ENCODE data around the gene FAM20C.
A peak's percentile ranks its signal among the peaks of the same experiment; 100 is the strongest.
"Not testable (repeated sequence)": the region's sequence is repeated elsewhere in the genome, so short reads cannot be mapped to it uniquely, and the experiment has no call there.

Gene FAM20C

DNA sequence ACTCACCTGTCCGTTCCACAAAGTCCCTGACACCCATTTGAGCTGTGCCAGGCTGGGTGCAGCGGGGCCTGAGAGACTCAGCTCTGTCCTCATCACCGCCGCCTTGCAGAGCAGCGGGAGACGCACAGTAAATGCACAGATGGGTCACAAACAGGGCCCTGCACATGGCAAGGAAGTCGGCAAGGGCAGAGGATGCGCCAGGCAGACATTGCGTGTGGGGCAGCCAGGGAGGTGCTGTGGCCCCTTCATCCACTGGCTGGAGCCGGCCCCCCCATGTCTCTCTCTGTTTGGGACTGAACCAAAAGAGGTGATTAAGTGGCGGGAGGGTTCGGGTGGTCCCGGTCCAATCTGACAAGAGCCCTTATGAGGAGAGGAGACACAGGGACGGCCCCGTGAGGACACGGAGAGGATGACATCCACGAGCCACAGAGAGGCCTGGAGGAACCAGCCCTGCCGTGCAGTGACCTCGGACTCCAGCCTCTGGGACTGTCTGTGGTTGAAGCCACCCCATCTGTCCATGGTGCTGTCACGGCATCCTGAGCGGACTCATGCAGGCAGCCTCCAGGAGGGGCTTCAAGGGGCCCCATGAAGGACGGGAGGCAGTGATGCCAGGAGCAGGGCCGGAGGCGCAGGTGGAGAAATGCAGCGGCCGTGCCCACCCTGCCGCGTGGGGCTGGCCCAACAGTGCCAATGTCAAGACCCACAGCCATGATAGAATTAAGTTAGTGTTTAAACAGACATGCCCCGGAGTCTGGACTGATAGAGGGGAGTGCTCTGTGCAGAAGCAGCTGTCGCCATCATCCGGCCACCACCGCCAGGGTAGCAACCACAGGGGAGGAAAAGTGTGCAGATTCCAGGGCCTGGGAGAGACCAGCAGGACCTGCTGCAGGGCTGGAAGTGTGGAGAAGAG, 69.2 kb downstream of the FAM20C start:
- DNase-seq, result no peak

DNA sequence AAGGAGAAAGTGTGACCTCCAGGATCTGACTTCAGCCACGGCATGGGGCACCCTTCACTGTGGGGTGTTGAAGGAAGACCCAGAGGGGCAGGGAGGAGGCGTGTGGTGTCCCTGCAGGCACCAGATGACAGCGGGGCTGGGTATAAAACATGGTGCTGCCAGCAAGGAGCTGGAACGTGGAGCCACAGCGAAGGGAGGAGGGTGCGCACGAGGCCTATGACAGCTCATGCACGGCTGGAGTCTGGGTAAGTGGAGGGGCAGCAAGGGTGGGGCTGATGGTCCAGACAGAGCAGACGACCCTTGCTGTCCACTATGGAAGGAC, 69.8 kb downstream of the FAM20C start:
- DNase-seq, result no peak

DNA sequence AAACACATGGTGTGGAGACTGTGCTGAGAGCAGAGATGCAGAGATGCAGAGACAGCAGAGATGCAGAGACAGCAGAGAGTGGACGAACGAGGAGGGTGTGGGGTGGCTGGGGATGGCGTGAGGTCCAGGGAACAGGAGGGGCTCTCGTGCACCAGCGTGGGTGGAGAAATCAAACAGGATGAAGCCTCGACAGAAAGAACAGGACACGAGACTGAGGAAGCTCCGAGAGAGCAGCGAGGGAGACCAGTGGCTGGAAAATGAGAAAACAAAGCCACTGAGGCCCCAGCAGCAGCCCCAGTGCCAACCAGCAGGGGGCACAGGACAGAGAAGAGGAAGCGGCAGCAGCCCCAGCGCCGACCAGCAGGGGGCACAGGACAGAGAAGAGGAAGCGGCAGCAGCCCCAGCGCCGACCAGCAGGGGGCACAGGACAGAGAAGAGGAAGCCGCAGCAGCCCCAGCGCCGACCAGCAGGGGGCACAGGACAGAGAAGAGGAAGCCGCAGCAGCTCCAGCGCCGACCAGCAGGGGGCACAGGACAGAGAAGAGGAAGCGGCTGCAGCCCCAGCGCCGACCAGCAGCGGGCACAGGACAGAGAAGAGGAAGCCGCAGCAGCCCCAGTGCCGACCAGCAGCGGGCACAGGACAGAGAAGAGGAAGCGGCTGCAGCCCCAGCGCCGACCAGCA, 70.4 kb downstream of the FAM20C start:
- not testable (repeated sequence) for DNase-seq

DNA sequence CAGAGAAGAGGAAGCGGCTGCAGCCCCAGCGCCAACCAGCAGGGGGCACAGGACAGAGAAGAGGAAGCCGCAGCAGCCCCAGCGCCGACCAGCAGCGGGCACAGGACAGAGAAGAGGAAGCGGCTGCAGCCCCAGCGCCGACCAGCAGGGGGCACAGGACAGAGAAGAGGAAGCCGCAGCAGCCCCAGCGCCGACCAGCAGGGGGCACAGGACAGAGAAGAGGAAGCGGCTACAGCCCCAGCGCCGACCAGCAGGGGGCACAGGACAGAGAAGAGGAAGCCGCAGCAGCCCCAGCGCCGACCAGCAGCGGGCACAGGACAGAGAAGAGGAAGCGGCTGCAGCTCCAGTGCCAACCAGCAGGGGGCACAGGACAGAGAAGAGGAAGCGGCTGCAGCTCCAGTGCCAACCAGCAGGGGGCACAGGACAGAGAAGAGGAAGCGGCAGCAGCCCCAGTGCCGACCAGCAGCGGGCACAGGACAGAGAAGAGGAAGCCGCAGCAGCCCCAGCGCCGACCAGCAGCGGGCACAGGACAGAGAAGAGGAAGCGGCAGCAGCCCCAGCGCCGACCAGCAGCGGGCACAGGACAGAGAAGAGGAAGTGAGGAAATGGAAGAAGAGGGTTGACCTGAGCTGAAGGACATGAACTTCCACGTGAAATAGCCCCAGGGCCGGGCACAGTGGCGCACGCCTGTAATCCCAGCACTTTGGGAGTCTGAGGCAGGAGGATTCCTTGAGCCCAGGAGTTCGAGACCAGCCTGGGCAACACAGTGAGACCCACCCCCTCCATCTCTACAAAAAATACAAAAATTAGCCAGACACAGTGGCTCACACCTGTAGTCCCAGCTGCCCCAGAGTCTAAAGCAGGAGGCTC, 71.3 kb downstream of the FAM20C start:
- not testable (repeated sequence) for DNase-seq

DNA sequence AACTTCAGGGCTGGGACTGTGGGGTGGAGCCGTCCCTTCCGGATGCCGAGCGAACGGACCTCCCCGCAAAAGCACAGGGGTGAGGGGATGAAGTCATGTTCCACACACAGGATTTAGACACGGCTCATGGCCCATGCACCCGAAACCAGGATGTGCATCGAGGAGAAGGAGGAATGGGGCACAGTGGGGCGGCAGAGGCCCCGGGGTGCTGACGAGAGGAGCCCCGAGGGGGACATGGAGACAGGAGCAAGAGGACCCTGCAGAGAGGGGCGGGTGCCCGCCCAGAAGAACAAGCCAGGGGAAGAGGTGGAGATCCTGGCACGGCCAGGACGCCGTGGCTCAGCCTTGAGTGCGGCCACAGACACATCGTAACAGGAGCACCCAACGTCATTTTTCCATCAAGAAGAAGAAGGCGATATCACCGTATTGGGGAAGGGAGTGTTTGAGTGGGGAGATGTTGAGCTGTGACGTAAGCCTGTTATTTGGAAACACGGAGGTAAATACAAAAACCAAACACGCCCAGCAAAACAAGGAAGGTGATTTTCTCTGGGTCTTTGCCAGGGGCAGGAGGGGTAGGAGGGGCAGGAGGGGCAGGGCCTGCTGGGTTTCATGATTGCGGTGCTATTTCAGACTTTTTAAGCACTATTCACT, 72.3 kb downstream of the FAM20C start:
- DNase-seq, result no peak

DNA sequence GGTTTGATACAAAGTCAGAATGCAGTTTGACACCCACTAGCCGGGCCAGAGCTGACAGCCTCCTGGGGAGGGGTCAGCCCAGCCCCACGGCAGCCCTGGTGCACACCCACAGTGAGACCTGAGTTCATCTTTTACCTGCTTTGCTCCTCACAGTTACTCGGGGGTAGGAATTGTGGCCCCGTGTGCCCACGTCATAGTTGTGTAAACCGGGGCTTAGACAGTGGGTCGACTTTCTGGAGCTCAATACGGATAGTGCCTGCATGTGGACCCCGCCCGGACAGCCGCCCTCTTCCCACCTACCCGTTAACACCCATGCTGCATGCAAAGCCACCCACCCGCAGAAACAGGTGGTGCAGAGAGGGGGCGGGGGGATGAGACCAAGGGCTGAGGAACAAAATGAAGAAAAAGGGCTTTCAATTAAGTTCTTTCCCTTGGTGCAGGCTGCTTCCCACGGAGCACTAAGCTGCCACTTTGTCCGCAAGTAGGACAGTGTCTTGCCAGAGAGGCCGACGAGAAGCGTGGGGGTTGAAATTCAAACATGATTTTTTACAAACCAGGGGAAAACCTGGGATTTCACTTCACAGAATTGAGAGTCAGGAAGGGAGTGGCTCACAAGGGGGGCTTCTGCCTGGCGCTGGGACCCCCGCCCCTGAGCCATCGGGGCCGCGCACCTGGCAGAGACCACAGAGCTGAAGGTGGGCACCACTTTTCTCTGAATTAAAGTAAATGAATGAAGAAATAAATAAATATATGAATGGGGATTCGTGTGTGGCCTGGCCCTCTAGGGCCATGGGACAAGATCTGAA, 73.0 kb downstream of the FAM20C start:
- no peak for DNase-seq

DNA sequence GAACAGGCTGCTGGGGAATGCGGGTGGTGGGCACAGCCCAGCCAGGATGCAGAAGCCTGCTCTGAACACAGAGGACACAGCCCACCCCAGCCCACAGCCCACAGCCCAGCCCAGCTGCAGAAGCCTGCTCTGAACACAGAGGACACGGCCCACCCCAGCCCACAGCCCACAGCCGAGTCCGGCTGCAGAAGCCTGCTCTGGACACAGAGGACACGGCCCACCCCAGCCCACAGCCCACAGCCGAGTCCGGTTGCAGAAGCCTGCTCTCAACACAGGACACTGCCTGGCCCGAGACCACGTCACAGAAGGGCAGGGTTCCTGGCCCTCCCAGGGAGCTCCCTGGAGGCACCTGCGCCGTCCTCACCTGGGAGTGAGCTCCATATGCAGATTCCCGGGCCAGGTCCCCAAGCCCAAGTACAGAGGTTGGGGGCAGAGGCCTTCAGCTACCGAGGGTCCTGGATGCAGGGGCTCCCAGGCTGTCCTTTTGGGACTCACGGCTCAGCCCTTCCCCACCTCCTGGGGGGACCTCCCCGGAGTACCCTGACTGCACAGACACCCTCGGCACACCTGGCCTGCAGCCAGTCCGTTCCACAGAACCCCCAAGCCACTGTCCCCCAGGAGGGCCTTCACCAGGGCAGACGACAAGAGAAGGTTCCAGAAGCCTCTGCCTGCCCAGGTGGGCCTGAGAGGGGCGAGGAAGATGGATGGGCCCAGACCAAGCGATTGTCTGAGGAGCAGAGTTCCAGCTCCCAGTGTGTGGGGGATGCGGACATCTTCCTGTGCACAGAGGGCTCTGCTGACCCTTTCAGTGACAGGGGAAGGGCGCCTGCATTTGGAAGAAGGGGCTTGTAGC, 73.9 kb downstream of the FAM20C start:
- no peak for DNase-seq

DNA sequence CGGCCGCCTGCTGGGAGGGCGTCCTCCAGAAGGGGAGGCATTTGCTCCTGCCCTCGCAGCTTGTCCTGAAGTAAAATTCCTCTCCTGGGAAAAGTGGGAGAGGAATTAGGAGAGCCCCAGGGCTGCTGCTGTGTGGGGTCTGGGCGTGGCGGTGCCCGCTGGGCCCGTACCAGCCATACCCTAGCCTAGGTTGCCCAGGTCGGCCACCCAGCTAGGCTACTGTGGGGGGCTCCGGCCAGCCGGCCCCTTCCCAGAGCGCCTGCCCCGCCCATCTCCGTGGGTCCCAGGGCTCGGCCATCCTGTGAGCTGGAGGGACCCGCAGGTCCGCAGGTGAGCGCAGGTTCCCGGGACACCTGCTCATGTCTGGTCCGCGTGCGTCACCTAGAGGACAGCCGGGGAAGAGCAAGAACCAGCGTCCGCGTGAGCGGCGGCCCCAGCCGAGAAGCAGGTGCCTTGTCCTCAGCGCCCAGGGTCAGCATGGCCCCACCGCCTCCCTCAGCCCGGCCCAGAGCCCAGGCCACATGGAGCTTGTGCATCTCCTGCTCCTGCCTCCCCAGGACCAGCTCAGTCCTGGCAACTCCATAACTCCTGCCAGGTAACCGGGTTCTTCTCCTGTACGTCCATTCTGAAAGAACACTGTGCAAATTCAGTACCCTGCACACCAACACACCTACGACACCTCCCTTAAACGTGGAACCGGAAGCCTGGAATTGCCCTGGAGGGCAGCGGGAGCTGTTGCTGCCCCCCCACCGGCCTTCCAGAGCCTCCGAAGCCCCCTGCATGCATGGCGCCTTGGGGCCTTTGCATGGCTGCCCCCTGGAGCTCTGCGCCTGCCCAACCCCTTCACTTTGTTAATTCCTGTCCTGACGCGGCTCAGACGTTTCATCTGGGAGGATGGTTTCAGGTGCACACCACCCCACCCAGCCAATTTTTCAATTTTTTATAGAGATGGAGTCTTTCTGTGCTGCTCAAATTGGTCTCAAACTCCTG, 74.8 kb downstream of the FAM20C start:
- peak; percentile 17 for DNase-seq

DNA sequence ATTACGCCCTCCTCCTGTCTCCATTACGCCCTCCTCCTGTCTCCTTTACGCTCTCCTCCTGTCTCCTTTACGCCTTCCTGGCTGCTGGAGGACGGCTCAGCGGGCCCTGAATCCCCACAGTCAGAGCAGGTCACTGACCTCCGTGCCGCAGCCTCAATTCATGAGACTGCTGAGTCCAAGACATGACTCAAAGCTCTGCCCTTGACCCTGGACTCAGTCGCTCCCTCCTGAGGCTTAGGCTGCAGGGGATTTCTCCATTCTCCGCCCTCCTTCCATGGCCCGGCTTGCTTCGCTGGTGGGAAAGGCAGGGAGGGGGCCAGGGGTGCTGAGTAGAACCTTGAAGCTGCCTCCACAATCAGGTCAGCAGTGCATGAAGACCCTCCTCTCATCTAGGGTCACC, 76.6 kb downstream of the FAM20C start:
- no peak for DNase-seq

DNA sequence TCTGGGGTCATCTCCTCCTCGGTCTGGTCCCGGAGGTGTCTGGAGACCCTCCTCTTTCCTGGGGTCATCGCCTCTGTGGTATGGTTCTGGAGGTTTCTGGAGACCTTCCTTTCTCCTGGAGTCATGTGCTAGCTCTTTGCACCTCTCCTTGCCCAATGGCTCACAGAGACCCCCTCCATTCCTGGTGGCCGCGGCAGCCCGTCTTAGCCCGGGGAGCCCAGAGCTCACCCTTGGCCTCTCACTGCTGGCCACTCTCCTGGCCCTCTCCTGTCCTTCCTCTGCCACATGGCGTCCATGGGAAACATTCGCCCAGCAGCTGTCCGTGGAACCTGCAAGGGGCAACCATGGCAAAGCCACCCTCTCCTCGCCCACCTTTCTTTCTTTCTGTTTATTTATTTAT, 77.3 kb downstream of the FAM20C start:
- DNase-seq, result no peak

DNA sequence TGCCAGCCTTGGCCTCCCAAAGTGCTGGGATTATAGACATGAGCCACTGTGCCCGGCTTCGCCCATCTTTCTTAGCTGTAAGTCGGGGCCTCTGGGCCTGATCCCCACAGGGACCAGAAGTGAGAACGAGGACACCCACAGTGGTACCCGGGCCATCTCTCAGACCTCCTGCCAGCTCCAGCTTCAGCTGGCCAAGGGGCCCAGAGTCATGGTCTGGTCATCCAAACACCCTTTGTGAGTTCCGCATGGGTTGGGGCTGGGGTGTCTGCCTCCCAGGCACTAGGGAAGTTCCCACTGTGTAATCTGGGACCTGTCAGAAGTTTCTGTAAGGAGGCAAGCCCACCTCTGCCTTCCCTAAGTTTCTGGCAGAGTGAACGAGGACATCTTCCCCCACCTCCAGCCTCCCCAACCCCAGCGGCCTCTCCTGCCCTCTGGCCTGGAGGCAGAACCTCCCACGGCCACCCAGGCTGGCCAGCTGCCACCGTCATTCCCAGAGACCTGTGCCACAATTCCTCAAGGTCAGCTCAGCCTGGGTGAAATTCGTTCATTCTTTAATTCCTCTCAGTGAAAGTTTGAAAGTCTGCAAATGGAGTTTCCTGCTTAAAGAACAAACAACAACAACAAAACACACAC, 78.1 kb downstream of the FAM20C start:
- no peak for DNase-seq

DNA sequence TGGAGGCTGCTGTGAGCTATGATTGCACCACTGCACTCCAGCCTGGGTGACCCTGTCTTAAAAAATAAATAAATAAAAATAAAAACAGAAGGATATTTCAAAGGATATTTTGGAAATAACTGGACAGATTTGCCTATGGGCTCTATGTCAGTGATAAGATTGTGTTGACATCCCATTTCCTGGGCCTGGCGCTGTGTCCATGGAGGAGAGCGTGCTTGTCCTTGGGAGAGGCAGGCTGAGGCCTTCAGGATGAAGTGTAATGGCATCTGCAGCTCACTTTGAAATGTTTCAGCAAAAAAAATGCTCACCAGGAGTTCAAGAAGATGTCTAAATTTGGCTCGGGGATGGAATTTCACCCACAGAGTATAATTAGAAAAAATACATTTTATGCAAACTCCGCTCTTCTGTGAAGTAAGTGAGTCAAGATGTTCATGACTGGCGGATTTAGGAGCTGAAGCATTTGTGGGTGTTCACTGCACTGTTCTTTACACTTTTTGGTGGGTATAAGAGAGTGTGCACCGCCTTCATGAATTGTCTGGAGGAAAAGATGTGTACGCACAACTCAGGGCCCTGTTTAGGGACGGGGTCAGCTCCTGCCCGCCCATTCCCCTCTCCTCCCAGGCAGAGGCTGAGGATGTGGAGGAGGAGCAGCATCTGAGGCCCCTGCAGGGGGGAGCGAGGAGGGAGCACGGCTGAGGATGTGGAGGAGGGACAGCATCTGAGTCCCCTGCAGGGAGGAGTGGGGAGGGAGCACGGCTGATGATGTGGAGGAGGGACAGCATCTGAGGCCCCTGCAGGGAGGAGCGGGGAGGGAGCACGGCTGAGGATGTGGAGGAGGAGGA, 79.1 kb downstream of the FAM20C start:
- no peak for DNase-seq

DNA sequence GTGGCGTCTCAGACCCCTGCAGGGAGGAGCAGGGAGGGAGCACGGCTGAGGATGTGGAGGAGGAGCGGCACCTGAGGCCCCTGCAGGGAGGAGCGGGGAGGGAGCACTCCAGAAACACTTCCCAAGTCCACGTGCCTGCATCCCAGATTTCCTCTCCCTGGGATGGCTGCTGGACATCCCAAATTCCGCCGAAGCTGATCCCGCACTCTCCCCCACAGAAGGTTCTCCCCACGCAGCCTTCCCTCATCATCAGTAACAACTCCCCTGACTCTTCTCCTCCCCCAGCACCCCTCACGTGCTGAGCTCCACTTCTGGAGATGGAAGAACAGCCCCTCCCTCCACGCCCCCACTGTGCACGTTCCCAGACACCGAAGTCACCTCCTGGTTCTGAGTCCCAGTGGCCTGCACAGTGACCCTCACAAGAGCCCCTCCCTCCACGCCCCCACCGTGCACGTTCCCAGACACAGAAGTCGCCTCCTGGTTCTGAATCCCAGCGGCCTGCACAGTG, 79.8 kb downstream of the FAM20C start:
- no peak for DNase-seq

DNA sequence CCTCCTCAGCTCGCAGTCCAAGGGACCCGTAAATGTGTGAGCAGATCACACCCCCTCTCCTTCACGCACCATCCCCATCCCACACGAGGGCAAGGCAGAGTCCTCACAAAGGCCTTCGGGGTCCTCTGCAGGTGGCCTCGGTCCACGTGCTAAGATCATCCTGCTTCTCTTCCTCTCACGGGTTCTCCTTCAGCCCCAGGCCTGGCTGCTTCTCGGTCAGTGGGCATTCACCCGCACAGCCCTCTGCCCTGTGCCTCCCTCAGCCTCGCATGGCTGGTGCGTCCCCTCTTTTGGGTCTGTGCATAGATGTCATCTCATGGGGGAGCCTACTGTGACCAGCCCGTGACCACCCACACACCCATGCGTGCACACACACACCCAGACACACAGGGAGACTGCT, 80.3 kb downstream of the FAM20C start:
- DNase-seq, result no peak

DNA sequence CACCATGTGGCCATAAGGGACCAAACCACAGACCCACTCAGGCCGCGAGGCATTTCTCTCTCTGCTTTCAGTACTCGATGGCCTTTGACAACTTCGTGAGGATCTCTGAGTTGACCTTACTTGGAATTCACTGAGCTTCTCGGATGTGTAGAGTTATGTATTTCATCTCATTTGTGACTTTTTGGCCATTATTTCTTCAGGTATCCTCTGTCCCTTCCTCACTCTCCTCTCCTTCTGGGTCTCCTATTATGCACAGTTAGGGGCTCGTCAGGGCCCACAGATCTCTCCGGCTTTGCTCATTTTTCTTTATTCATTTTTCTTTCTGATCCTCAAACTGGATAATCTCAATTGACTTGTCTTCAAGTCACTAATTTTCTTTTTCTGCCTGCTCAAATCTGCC, 81.0 kb downstream of the FAM20C start:
- DNase-seq, result no peak

DNA sequence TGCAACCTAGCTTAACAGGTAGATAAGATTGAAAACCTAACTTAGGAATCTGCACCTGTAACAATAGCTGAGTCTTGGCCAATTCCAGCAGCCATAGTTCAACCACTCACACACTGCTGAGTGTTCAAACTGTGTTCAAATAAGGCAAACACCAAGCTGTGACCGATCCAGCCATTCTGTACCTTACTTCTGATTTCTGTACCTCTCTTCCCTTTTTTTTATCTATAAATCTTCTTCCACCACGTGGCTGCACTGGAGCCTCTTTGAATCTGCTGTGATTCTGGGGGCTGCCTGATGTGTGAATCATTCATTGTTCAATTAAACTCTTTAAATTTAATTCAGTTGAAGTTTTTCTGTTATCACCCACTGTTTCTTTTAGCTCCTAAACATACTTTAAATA, 81.9 kb downstream of the FAM20C start:
- no peak for DNase-seq

DNA sequence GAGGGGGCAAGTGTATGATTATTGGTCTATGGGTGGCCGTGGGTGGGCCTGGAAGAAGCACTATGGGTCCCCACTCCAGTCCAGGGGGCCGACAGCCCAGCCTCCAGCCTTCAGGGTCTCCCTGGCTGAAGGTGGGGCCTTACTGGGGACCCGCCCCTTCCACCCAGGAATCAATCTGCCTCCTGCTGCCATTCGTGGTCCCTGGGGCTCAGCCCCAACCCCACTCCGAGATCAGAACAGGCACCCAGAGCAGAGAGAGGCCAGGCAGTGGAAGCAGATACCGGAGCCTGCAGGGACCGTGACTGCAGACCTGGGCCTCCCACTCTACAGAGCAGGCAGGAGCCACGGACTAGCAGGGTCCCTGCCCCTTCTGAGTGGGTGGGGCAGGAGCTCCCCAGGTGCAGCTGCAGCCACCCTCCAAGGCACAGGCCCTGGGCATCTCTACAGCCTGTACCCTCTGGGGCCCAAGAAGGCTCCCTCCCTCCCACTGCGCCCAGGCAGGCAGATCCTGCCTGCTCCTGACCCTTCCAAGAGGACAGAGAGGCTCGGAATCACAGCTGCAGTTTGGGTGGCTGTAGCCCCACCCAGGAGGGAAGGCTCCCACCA, 84.0 kb downstream of the FAM20C start:
- DNase-seq, result no peak

DNA sequence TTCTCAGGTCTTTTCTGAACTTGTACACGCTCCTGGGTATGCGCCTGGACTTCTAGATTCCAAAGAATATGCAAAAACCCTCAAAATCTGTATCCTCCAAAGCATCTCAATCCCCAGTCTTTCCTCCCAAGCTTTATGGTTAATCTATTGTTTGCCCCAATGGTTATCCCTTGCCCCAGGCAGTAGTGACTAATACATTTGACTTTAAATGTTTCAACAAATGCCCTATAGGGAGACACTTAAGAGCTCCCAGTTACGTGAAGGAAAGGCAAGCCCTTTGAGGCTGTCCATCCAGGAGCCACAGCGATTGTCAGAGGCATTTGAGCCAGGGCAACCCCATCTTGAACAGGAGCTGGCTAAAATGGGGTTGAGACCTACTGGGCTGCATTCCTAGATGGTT, 84.9 kb downstream of the FAM20C start:
- no peak for DNase-seq

Data from eye (tissue), 1 donor.